ENCODE measurements around the gene GNB2.
A peak's percentile ranks its signal among the peaks of the same experiment; 100 is the strongest.

The GNB2 gene

GRCh38 chr7:100679129-100679926, 5.8 kb downstream of the GNB2 start:
- H3K36me3 ChIP-seq (ENCODE audit: control insufficient read depth, insufficient read depth, low read length), result peaks cover 70% of the 10 kb centered on the region
- no peak overlapping the region for H3K9ac ChIP-seq (ENCODE audit: low read depth, low read length)
- H3K27me3 ChIP-seq (ENCODE audit: control insufficient read depth, insufficient read depth, low read length), result no peaks in the 10 kb centered on the region
- no peak overlapping the region for H3K4me3 ChIP-seq (ENCODE audit: low read depth, low read length)
- no peaks in the 10 kb centered on the region for H3K9me3 ChIP-seq (ENCODE audit: control insufficient read depth, insufficient read depth, low read length)
- no peaks in the 10 kb centered on the region for H3K4me1 ChIP-seq (ENCODE audit: control insufficient read depth, insufficient read depth, low read length)

- H3K36me3 ChIP-seq (ENCODE audit: control insufficient read depth, insufficient read depth, low read length), result peaks cover 78% of the 10 kb centered on the region
- H3K4me3 ChIP-seq (ENCODE audit: low read depth, low read length), result no peak overlapping the region
- peak overlapping the region; percentile 8 for H3K9ac ChIP-seq (ENCODE audit: low read depth, low read length)
- H3K4me1 ChIP-seq (ENCODE audit: control insufficient read depth, insufficient read depth, low read length), result no peaks in the 10 kb centered on the region
- H3K9me3 ChIP-seq (ENCODE audit: control insufficient read depth, insufficient read depth, low read length), result no peaks in the 10 kb centered on the region
- H3K27me3 ChIP-seq (ENCODE audit: control insufficient read depth, insufficient read depth, low read length), result no peaks in the 10 kb centered on the region
Observed at GRCh38 chr7:100679927-100680575, 6.5 kb downstream of the GNB2 start.

GRCh38 chr7:100680576-100681271, 7.2 kb downstream of the GNB2 start:
- Histone ChIP-seq H3K27me3 (ENCODE audit: control insufficient read depth, insufficient read depth, low read length) (no peaks in the 10 kb centered on the region), H3K9ac (ENCODE audit: low read depth, low read length) (peak overlapping the region; percentile 8), H3K9me3 (ENCODE audit: control insufficient read depth, insufficient read depth, low read length) (no peaks in the 10 kb centered on the region), H3K4me3 (ENCODE audit: low read depth, low read length) (no peak overlapping the region), H3K4me1 (ENCODE audit: control insufficient read depth, insufficient read depth, low read length) (no peaks in the 10 kb centered on the region), H3K36me3 (ENCODE audit: control insufficient read depth, insufficient read depth, low read length) (peaks cover 84% of the 10 kb centered on the region)

GRCh38 chr7:100681491-100682227, 8.1 kb downstream of the GNB2 start:
- Histone ChIP-seq H3K9me3 (ENCODE audit: control insufficient read depth, insufficient read depth, low read length) (no peaks in the 10 kb centered on the region), H3K4me1 (ENCODE audit: control insufficient read depth, insufficient read depth, low read length) (no peaks in the 10 kb centered on the region), H3K4me3 (ENCODE audit: low read depth, low read length) (no peak overlapping the region), H3K9ac (ENCODE audit: low read depth, low read length) (no peak overlapping the region), H3K27me3 (ENCODE audit: control insufficient read depth, insufficient read depth, low read length) (no peaks in the 10 kb centered on the region), H3K36me3 (ENCODE audit: control insufficient read depth, insufficient read depth, low read length) (peaks cover 91% of the 10 kb centered on the region)

- Histone ChIP-seq H3K4me3 (ENCODE audit: low read depth, low read length) (no peak overlapping the region), H3K9ac (ENCODE audit: low read depth, low read length) (no peak overlapping the region), H3K9me3 (ENCODE audit: control insufficient read depth, insufficient read depth, low read length) (no peaks in the 10 kb centered on the region), H3K27me3 (ENCODE audit: control insufficient read depth, insufficient read depth, low read length) (no peaks in the 10 kb centered on the region), H3K4me1 (ENCODE audit: control insufficient read depth, insufficient read depth, low read length) (no peaks in the 10 kb centered on the region), H3K36me3 (ENCODE audit: control insufficient read depth, insufficient read depth, low read length) (peaks cover 92% of the 10 kb centered on the region)
Observed at GRCh38 chr7:100682228-100682741, 8.7 kb downstream of the GNB2 start.

DNA sequence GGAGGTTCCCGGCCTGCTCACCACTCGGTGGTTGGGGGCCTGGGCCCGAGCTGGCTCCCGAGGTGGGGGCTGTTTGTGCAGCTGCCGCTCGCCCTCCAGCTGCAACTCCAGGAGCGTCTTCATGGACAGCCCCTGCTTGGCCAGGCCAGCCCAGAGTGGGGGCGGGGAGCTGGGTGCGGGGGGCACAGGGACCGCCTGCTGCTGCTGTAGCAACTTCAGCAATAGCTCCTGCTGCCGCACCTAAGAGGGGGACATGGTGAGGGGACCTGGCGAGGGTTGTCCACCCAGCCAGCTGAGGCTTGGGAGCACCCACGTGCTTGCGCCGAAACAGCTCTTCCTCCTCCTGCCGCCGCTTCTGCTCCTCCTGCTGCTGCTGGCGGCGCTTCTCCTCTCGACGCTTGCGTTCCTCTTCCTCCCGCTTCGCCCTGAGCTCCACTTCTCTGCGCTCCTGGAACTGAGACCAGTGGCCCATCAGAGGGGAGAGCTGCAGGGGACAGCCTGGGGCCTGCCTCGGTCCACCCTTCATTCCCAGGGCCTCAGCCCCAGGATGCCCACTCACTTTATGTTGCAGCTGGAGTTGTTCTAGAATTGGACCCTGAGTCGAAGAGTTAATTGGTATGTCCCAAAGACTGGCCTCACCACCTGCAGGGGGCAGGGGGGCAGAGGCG, 9.6 kb downstream of the GNB2 start:
- Histone ChIP-seq H3K36me3 (ENCODE audit: control insufficient read depth, insufficient read depth, low read length) (peaks cover 91% of the 10 kb centered on the region), H3K9me3 (ENCODE audit: control insufficient read depth, insufficient read depth, low read length) (no peaks in the 10 kb centered on the region), H3K4me3 (ENCODE audit: low read depth, low read length) (no peak overlapping the region), H3K4me1 (ENCODE audit: control insufficient read depth, insufficient read depth, low read length) (no peaks in the 10 kb centered on the region), H3K9ac (ENCODE audit: low read depth, low read length) (no peak overlapping the region), H3K27me3 (ENCODE audit: control insufficient read depth, insufficient read depth, low read length) (no peaks in the 10 kb centered on the region)

- no peaks in the 10 kb centered on the region for H3K4me1 ChIP-seq (ENCODE audit: control insufficient read depth, insufficient read depth, low read length)
- peaks cover 90% of the 10 kb centered on the region for H3K36me3 ChIP-seq (ENCODE audit: control insufficient read depth, insufficient read depth, low read length)
- no peaks in the 10 kb centered on the region for H3K27me3 ChIP-seq (ENCODE audit: control insufficient read depth, insufficient read depth, low read length)
- no peak overlapping the region for H3K4me3 ChIP-seq (ENCODE audit: low read depth, low read length)
- no peak overlapping the region for H3K9ac ChIP-seq (ENCODE audit: low read depth, low read length)
- no peaks in the 10 kb centered on the region for H3K9me3 ChIP-seq (ENCODE audit: control insufficient read depth, insufficient read depth, low read length)
Observed at GRCh38 chr7:100683659-100684533, 10.4 kb downstream of the GNB2 start.

DNA sequence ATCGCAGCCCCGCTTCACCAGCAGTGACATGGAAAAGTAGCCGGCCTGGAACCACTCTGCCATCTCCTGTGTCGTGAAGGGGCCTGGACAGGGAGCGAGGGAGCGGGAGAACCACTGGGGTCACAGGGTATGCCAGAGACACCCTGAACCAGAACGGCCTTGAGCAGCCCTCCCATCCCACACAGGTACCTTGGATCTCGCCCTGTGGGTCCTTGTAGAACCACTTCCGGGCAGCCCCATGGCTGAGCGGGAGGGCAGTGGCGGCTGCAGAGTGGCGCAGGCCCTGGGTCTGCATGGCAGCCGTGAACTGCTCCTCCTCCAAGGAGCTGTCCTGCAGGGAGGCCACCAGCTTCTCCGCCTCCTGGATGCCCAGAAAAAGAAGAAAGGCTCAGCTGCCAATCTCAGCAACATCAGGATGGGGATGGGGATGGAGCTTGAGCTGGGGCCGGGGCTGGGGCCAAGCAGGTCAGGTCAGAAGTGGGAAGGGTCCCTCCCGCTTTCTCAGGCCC, 11.0 kb downstream of the GNB2 start:
- Histone ChIP-seq H3K9ac (ENCODE audit: low read depth, low read length) (no peak overlapping the region), H3K27me3 (ENCODE audit: control insufficient read depth, insufficient read depth, low read length) (no peaks in the 10 kb centered on the region), H3K36me3 (ENCODE audit: control insufficient read depth, insufficient read depth, low read length) (peaks cover 92% of the 10 kb centered on the region), H3K4me1 (ENCODE audit: control insufficient read depth, insufficient read depth, low read length) (no peaks in the 10 kb centered on the region), H3K9me3 (ENCODE audit: control insufficient read depth, insufficient read depth, low read length) (no peaks in the 10 kb centered on the region), H3K4me3 (ENCODE audit: low read depth, low read length) (no peak overlapping the region)

DNA sequence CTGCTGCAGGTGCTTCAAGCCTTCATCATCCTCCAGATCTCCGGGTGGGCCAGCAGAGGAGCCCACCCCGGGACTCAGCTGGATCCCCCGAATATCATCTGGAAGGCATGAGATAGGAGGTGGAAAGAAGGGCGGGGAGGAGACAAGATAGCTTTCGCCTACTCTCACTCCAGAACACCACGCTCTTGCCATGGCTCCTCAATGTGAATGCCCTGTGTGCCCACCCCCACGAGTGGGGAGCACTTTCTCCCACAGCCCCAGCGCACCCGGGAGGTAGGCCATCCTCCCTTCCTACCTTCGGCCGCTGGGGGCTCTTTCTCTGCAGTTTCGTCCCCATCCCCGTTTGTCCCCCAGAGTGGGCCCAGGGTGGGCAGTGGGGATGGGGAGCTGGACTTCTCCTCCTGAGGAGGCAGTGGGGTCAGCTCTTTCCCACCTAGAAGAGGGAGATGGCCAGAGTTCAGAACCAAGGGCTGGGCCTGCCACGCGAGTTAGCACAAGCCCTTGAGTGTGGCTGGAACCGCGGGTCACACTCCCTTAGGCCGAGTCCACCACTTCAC, 11.6 kb downstream of the GNB2 start:
- no peaks in the 10 kb centered on the region for H3K9me3 ChIP-seq (ENCODE audit: control insufficient read depth, insufficient read depth, low read length)
- no peaks in the 10 kb centered on the region for H3K4me1 ChIP-seq (ENCODE audit: control insufficient read depth, insufficient read depth, low read length)
- H3K9ac ChIP-seq (ENCODE audit: low read depth, low read length), result no peak overlapping the region
- H3K4me3 ChIP-seq (ENCODE audit: low read depth, low read length), result no peak overlapping the region
- peaks cover 89% of the 10 kb centered on the region for H3K36me3 ChIP-seq (ENCODE audit: control insufficient read depth, insufficient read depth, low read length)
- no peaks in the 10 kb centered on the region for H3K27me3 ChIP-seq (ENCODE audit: control insufficient read depth, insufficient read depth, low read length)

DNA sequence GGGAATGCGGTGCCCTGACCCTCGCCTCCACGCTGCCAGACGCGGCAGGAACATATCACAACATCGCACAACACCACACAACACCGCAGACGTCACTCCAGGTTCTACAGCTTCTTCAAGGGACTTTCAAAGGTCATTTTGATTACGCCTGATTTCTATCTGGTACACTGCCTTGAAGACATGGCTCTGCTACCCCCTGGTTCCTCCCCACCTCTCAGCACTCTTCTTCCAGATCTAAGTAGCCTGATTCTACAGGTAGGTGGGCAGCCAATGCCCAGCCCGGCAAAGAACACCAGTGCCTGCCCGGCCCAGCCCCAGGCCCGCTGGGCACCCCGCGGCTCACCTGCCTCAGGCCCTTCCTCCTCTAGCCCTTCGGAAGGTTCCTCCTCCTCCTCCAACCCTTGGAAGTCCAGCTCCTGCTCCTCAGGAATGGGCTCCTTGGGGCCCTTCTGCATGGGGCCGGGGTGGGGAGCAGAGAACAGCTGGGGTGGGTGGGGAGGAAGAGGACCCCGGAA, 12.1 kb downstream of the GNB2 start:
- Histone ChIP-seq H3K9ac (ENCODE audit: low read depth, low read length) (no peak overlapping the region), H3K4me1 (ENCODE audit: control insufficient read depth, insufficient read depth, low read length) (no peaks in the 10 kb centered on the region), H3K4me3 (ENCODE audit: low read depth, low read length) (no peak overlapping the region), H3K27me3 (ENCODE audit: control insufficient read depth, insufficient read depth, low read length) (no peaks in the 10 kb centered on the region), H3K36me3 (ENCODE audit: control insufficient read depth, insufficient read depth, low read length) (peaks cover 86% of the 10 kb centered on the region), H3K9me3 (ENCODE audit: control insufficient read depth, insufficient read depth, low read length) (no peaks in the 10 kb centered on the region)

All from iPS-15b (cell line).